GM13976 (cell line): ENCODE data around the gene TBCC.

Experiments used
- DNase-seq: peaks from one replicate; pipeline ENCODE4 v3.0.0; 2012; ENCODE audit warnings: low spot score
- CTCF ChIP-seq: IDR thresholded peaks from 2 replicates; pipeline ENCODE4 v1.5.1; 2012; ENCODE audit warnings: borderline replicate concordance, mild to moderate bottlenecking; ENCODE audit not compliant: insufficient read depth; ENCODE audit errors: extremely low read depth, missing control alignments, control extremely low read depth
- in situ Hi-C: fragments of 300-500 bp; cut with MboI; formaldehyde crosslinking; loops from one replicate; pipeline ENCODE4 v1.12.0; 2022; ENCODE audit warnings: low sequenced_read_pairs, mixed read lengths, inconsistent platforms; ENCODE audit not compliant: unreplicated experiment

TBCC gene

GRCh38 chr6:42726026-42726425 lies 19.9 kb downstream of the TBCC start:
- no peak for TF ChIP-seq CTCF
- in situ Hi-C loops, result no loop called here
- peak; percentile 7 for DNase-seq

GRCh38 chr6:42724825-42725224 lies 21.1 kb downstream of the TBCC start:
- in situ Hi-C loops, result no loop called here
- peak; percentile 1 for DNase-seq

GRCh38 chr6:42722497-42722896 lies 23.4 kb downstream of the TBCC start, which contains the start of gene PRPH2:
Gene PRPH2, minus strand, starts transcription at chr6:42722597. Its CDS starts 263 bp downstream, at chr6:42722334.
- in situ Hi-C loops, result no loop called here
- DNase-seq, result no peak
- TF ChIP-seq CTCF, result no peak

More at GRCh38 chr6:42724825-42725224, 21.1 kb downstream of the TBCC start:
- no peak for TF ChIP-seq CTCF

GRCh38 chr6:42720739-42721138 lies 25.2 kb downstream of the TBCC start:
- in situ Hi-C loops, result no loop called here
- TF ChIP-seq CTCF, result no peak
- DNase-seq, result no peak

- DNase-seq, result no peak
- no peak for TF ChIP-seq CTCF
- in situ Hi-C loops, result no loop called here
Observed at GRCh38 chr6:42715871-42716270, 30.0 kb downstream of the TBCC start.

GRCh38 chr6:42714098-42714761 lies 31.7 kb downstream of the TBCC start:
- no peak for TF ChIP-seq CTCF
- in situ Hi-C loops, result no loop called here
- DNase-seq, result no peak
